Endothelial cell (in vitro differentiated cells): ENCODE measurements around the gene ARHGEF11. TPM values are rescaled to one million over a fixed set of nuclear protein-coding genes. Genes with fewer than 3 reads are reported as not detected.

Experiments
- DNase-seq: peaks from one replicate; pipeline ENCODE4 v3.0.0; 2021; ENCODE audit warnings: low spot score
- H3K27ac Mint-ChIP-seq: one replicate; pipeline ENCODE4 v1.8.0; 2021; ENCODE audit warnings: mixed read lengths, inconsistent platforms; ENCODE audit not compliant: unreplicated experiment
- H3K27me3 Mint-ChIP-seq: one replicate; pipeline ENCODE4 v1.8.0; 2021; ENCODE audit warnings: mild to moderate bottlenecking, moderate library complexity, mixed read lengths, inconsistent platforms; ENCODE audit not compliant: unreplicated experiment
- H3K36me3 Mint-ChIP-seq: one replicate; pipeline ENCODE4 v1.8.0; 2021; ENCODE audit warnings: mild to moderate bottlenecking, low read depth, mixed read lengths, inconsistent platforms; ENCODE audit not compliant: unreplicated experiment
- H3K4me1 Mint-ChIP-seq: one replicate; pipeline ENCODE4 v1.8.0; 2021; ENCODE audit warnings: mild to moderate bottlenecking, mixed read lengths, inconsistent platforms; ENCODE audit not compliant: unreplicated experiment
- H3K4me3 Mint-ChIP-seq: one replicate; pipeline ENCODE4 v1.8.0; 2021; ENCODE audit warnings: mild to moderate bottlenecking, mixed read lengths, inconsistent platforms; ENCODE audit not compliant: unreplicated experiment
- H3K9me3 Mint-ChIP-seq: one replicate; pipeline ENCODE4 v1.8.0; 2021; ENCODE audit warnings: mixed read lengths, inconsistent platforms; ENCODE audit not compliant: unreplicated experiment
- total RNA-seq: library from RNA; stranded (reverse); fragmentation: NEBNext Ultra II Directional; extraction: Animal tissue kit (Norgen Biotek cat#: 25700); gene quantifications from one replicate; pipeline ENCODE4 v1.2.1, GENCODE V29; 2021; ENCODE audit not compliant: unreplicated experiment
- TF ChIP-seq, protein P1 (sequence below): fragments of 200-600 bp; sonication (generic); IDR thresholded peaks from one replicate; pipeline ENCODE4 v1.5.0; 2021; ENCODE audit warnings: antibody characterized with exemption; ENCODE audit not compliant: unreplicated experiment

The ARHGEF11 gene
- total RNA-seq, 1 donor from 2014 or later: 48.4 TPM

DNA sequence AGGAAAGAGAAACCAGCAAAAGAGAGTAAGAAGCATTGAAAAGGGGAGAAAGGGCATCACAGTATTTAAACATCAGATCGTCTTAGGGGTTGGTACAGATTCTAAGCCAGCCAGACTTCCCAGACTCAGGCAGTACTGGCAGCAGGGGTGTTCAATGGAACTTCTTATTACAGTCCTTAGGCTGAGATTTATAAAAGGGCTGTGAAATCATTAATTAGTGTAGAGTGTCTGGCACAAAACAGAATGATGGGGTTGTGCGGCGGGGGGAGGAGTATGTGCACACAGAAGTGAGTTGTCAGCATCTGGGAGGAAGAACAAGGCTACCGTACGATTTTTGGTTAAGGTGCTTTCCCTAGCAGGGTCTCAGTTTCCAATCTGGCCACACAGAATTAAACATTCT lies 38.2 kb downstream of the ARHGEF11 start:
- H3K27me3 Mint-ChIP-seq: no peaks in the 10 kb centered on the region
- H3K9me3 Mint-ChIP-seq: no peaks in the 10 kb centered on the region
- TF ChIP-seq, protein P1, sequence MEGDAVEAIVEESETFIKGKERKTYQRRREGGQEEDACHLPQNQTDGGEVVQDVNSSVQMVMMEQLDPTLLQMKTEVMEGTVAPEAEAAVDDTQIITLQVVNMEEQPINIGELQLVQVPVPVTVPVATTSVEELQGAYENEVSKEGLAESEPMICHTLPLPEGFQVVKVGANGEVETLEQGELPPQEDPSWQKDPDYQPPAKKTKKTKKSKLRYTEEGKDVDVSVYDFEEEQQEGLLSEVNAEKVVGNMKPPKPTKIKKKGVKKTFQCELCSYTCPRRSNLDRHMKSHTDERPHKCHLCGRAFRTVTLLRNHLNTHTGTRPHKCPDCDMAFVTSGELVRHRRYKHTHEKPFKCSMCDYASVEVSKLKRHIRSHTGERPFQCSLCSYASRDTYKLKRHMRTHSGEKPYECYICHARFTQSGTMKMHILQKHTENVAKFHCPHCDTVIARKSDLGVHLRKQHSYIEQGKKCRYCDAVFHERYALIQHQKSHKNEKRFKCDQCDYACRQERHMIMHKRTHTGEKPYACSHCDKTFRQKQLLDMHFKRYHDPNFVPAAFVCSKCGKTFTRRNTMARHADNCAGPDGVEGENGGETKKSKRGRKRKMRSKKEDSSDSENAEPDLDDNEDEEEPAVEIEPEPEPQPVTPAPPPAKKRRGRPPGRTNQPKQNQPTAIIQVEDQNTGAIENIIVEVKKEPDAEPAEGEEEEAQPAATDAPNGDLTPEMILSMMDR: no peak
- DNase-seq: no peak
- peaks cover 43% of the 10 kb centered on the region for H3K4me1 Mint-ChIP-seq
- H3K4me3 Mint-ChIP-seq: no peak overlapping the region
- no peaks in the 10 kb centered on the region for H3K36me3 Mint-ChIP-seq
- H3K27ac Mint-ChIP-seq: no peak overlapping the region

DNA sequence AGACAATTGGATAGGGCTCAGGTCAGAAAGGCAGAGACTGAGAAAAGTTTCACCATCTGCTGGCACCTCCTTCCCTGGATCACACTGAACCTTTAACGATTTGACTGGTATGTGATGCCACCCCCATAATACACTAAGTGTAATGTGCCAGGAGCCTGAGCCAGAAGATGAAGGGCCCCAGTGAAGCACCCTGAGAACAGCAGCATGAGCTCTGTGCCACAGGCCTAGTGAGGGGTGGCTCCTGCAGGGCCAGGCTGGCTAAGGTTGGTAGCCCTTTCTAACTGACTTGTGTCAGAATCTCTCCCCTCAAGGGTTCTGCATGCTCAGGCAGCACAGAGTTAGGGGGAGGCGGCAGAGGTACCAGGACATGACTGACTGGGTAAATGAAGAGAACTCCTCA lies 38.9 kb downstream of the ARHGEF11 start:
- TF ChIP-seq, protein P1: no peak
- no peaks in the 10 kb centered on the region for H3K27me3 Mint-ChIP-seq
- H3K36me3 Mint-ChIP-seq: no peaks in the 10 kb centered on the region
- no peak for DNase-seq
- no peaks in the 10 kb centered on the region for H3K9me3 Mint-ChIP-seq
- no peak overlapping the region for H3K4me3 Mint-ChIP-seq
- H3K4me1 Mint-ChIP-seq: peaks cover 48% of the 10 kb centered on the region
- H3K27ac Mint-ChIP-seq: no peak overlapping the region

DNA sequence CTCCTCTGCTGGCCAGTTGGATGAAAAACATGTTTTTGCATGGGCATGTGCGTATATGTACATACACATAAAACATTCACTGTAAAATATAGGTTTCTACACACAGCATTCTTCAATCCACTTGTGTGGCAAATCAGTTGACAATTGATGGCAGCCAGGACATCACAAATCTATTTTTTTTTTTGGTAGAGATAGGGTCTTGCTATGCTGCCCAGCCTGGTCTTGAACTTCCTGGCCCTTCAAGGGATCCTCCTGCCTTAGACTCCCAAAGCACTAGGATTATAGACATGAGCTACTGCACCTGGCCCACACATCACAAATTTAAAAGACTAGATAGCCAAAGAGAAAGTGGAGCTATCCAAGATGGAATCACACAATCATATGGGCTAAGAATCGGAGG lies 39.6 kb downstream of the ARHGEF11 start:
- no peaks in the 10 kb centered on the region for H3K9me3 Mint-ChIP-seq
- no peaks in the 10 kb centered on the region for H3K36me3 Mint-ChIP-seq
- peaks cover 52% of the 10 kb centered on the region for H3K4me1 Mint-ChIP-seq
- no peak overlapping the region for H3K27ac Mint-ChIP-seq
- no peak for DNase-seq
- no peaks in the 10 kb centered on the region for H3K27me3 Mint-ChIP-seq
- H3K4me3 Mint-ChIP-seq: no peak overlapping the region
- TF ChIP-seq, protein P1: no peak

DNA sequence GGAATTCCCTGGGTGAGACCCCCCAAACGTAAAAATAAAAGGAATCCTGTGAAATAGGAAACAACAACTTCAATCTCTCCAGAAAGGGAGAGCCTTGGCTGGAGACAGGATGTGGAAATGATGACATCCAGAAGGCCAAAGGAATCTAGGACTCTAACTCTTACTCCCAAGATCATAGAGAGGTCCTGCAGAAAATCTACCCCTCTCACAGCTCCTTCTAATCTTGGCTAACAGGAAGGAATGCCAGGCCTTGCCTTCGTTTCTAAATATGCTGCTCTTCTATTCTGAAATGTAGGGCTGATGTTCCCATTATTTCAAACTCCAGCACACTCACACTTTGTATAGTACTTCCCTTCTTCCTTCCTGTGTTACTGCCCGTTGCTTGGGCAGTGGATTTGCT lies 40.7 kb downstream of the ARHGEF11 start:
- H3K4me1 Mint-ChIP-seq: peaks cover 52% of the 10 kb centered on the region
- no peak for DNase-seq
- H3K27ac Mint-ChIP-seq: peak overlapping the region; percentile 81
- no peaks in the 10 kb centered on the region for H3K36me3 Mint-ChIP-seq
- no peaks in the 10 kb centered on the region for H3K27me3 Mint-ChIP-seq
- H3K9me3 Mint-ChIP-seq: no peaks in the 10 kb centered on the region
- TF ChIP-seq, protein P1: no peak
- H3K4me3 Mint-ChIP-seq: peak overlapping the region; percentile 52

DNA sequence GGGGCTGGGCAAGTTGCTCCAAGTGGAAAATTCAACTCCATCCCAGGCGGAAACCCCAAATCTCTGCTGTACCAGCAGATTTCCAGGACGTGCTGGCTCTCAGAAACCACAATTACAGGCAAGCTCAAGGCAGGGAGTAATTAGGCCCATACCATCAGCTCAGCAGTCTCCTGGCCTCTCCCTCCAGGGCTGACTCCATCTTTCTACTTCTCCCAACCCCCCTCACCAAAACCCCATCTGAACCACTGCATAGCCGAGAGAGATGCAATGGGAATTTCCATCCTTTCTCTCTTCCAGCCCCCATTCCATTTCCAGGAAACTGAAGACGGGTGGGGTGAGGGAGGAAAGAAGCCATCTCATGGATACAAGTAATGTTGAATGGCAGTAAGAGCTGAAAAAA lies 41.2 kb downstream of the ARHGEF11 start:
- no peaks in the 10 kb centered on the region for H3K36me3 Mint-ChIP-seq
- DNase-seq: no peak
- H3K9me3 Mint-ChIP-seq: no peaks in the 10 kb centered on the region
- H3K4me1 Mint-ChIP-seq: peaks cover 52% of the 10 kb centered on the region
- H3K4me3 Mint-ChIP-seq: peak overlapping the region; percentile 33
- TF ChIP-seq, protein P1: no peak
- peaks cover under 1% of the 10 kb centered on the region for H3K27me3 Mint-ChIP-seq
- H3K27ac Mint-ChIP-seq: peak overlapping the region; percentile 81
